ENCODE data around the gene CDS1.
"Not testable (repeated sequence)": the region's sequence is repeated elsewhere in the genome, so short reads cannot be mapped to it uniquely, and the experiment has no call there.

The CDS1 gene

DNA sequence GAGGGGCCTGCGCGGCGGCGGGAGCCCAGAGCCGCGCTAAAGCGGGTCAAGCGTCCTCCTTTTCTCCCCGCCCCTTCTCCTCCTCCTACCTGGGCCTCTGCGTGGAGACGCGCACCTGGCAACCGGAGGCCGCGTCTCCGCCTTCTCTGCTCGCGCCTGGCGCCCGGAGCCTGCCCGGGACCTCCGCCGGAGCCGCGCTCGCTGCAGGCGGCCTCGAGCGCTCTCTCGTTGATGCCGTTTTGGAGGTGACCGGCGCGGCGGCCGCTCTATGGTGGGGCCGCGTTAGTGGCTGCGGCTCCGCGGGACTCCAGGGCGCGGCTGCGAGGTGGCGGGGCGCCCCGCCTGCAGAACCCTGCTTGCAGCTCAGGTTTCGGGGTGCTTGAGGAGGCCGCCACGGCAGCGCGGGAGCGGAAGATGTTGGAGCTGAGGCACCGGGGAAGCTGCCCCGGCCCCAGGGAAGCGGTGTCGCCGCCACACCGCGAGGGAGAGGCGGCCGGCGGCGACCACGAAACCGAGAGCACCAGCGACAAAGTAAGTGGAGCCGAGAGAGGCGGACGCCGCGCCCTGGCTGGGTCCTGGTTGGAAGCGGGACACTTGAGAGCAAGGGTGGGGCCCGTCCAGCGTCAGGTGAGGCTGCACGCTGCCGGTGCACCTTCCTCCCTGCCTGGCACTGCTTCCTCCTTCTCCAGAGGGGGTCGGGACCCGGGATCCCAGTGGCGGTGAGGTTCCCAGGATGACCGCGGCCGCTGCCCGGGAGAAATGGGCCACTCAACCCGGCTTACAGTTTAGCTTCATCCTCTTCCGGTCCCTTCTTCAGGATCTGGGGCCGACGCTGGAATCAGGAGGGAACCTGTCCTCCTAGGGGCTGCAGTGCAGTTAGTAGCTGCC lies at the start of gene CDS1:
Gene CDS1 (plus strand): TSS at position 140 of the 888 bp plus-strand sequence. CDS start 275 bp downstream, at position 415.
- peak; percentile 79 for DNase-seq

DNA sequence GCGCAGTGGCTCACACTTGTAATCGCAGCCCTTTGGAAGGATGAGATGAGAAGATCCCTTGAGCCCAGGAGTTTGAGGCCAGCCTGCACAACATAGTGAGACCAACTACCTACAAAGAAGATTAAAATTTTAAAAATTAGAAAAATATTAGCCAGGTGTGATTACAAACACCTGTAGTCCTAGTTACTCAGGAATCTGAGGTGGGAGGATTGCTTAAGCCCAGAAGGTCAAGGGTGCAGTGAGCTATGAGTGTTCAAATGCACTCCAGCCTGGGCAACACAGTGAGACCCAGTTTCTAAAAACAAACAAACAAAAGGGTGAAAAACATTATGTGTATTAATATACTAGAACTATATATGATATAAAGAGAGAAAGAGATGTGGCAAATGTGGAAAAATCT lies 47.0 kb upstream of the CDS1 start:
- no peak for DNase-seq

DNA sequence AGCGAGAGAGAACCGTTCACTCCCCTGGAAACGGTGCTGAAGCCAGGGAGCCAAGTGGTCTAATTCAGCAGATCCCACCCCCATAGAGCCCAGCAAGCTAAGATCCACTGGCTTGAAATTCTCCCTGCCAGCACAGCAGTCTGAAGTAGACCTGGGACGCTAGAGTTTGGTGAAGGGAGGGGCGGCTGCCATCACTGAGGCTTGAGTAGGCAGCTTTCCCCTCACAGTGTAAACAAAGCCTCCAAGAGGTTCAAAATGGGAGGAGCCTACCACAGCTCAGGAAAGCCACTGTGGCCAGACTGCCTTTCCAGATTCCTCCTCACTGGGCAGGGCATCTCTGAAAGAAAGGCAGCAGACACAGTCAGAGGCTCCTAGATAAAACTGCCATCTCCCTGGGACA lies 37.8 kb upstream of the CDS1 start:
- DNase-seq = no peak

DNA sequence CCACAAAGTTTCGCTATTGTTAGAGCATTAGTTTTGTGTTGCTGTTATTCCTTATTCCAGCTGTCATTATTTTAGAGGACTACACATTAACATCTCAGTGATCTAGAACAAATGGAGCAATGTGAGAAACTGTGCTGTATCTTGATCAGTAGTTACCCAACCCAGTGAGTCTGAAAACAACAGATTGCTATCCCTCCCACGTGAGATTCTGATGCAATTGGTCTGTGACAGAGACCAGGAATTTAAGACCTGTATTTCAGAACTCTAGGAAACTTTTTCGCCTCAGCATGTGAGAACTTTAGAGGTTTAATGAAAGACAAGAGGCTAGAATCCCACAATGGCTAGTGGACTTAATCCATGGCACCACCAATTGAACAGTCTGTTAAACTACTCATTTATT lies 35.7 kb upstream of the CDS1 start:
- no peak for DNase-seq

DNA sequence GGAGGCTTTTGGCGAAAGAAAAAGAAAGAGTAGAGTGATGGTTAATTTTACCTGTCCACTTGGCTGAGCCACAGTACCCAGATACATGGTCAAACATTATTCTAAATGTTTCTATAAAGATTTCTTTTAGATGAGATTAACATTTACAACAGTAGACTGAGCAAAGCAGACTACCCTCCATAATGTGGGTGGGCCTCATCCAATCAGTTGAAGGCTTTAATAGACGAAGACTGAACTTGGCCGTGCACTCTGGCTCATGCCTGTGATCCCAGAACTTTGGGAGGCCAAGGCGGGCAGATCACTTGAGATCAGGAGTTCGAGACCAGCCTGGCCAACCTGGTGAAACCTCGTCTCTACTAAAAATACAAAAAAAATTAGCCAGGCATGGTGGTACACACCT lies 33.7 kb upstream of the CDS1 start:
- DNase-seq = not testable (repeated sequence)

DNA sequence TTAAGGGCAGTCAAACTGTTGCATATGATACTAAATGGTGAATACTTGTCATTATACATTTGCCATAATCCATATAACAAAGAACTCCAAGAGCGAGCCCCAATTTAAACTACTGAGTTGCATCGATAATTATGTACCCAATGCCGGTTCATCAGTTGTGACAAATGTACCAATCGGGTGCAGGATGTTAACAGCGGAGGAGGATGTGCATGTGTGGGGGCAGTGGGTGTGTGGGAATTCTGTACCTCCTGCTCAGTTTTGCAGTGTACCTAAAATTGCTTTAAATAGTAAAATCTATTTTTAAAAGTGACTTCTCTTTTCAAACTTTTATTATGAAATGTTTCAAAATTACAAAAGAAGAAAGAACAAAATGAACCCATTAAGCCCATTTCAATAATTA lies 20.8 kb upstream of the CDS1 start:
- DNase-seq = no peak

DNA sequence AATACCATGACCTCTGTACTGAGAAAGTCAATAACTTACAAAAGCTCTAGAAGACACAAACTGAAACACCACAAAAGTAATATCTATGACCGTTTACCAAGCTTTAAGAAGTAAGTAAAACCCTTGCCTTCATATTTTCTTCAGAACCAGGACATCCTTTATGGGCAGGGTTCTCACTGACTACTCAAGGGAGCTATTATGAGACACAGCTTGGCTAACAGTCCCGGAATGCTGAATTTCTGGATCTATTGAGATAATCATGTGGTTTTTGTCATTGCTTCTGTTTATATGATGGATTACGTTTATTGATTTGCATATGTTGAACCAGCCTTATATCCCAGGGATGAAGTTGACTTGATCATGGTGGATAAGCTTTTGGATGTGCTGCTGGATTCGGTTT lies 19.9 kb upstream of the CDS1 start:
- no peak for DNase-seq

DNA sequence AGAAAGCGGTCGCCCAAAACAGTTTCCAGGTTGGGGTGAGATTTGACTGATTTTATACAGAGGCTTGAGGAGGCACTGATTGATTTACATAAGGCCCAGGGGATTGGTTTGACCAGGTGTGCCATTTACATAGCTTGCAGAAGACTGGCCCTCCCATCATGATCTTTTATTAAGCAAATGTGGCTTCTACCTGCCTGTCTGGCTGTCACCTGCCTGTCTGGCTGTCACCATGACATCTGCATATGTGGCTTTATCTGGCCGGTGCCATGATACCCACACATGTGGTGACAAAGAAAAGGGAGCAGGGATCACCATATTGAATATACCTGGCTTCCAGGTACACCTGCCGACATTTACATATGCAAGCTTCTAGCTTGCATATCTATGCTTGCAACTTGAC lies 17.0 kb upstream of the CDS1 start:
- no peak for DNase-seq

DNA sequence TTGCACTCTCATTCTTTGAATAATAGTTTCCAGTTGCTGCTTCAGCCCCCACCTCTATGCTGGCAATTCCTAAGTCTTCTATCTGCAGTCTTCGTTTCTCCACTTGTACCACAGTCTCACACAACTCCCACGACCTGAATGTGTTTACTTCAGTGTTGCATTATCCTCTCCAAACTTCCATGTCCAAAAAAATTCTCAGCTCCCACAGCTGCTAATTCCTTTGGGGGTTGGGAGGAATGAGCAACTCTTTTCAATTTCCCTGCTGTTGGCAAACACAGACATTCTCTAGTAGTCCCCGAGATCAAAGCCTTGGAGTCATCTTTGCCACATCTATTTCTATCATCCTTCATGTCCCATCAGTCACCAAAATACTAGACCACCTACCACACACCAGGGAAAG lies 14.4 kb upstream of the CDS1 start:
- no peak for DNase-seq

DNA sequence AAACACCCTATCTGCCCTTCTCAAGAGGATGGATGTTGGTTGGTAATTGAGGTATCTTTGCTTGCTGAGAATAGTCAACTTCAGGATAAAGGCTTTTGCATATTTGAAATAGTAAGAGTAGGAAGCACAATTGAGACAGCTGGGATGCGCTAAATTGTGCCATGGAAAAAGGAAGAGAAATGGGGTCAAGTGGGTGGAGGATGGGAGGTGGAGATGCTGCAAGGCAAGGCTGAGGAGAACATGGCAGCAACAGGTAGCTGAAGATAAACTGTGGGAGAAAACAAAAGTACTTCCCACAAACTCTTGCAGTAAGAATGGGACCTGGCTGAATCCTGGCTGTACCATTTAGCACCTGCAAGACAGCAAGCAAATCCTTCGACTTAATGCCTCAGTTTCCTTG lies 13.9 kb upstream of the CDS1 start:
- no peak for DNase-seq

DNA sequence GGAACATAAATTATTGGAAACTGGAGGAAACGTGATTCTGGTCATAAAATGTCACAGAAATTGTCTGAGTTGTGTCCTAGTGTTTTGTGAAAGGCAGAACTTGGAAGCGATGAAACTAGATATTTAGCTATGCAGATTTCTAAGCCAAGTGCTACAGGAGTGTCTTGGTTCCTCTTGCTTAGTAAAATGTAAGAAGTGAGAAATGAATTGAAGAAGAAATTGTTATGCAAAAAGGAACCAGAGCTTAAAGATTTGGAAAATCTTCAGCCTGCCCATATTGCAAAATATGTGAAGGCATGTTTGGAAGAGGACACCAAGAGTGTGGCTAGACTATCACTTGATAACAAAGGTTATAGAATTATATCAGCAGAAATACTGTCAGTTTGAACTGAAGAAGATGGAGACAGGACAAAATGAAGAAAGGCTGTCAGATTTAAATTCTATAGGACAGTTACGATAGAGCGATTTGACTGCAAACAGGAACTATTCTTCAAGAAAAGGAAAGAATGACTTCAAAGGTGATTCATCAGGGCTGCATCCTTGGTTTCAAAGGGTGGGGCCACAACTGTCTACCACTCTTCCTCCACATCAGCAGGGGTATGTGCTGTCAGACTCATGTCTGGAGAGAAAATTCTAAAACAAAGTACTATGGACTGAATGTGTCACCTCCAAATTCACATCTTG lies 9.4 kb upstream of the CDS1 start:
- DNase-seq = peak; percentile 61

DNA sequence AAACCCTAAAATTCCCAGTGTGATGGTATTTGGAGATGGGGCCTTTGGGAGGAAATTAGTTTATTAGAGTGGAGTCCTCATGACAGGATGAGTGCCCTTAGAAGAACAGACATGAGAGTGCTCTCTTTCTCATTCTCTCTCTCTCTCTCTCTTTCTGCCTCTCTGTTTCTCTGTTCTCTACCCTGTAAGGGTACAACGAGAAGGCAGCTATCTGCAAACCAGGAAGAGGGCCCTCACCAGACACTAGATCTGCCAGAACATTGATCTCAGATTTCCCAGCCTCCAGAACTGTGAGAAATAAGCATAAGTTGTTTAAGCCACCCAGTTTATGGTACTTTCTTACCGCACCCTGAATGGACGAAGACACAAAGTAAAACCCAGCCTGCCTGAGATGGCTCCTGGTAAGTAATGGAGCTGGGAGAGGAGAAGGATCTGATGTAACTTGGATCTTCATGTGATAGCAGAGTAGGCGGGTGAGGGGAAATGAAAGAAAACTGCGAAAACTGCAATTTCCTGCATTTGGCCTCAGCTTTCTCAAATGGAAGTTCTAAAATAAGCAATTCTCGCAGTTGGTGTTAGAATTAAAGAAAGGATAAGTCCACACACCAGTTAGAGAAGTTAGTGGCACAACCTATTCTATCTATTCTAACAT lies 8.7 kb upstream of the CDS1 start:
- DNase-seq = no peak

DNA sequence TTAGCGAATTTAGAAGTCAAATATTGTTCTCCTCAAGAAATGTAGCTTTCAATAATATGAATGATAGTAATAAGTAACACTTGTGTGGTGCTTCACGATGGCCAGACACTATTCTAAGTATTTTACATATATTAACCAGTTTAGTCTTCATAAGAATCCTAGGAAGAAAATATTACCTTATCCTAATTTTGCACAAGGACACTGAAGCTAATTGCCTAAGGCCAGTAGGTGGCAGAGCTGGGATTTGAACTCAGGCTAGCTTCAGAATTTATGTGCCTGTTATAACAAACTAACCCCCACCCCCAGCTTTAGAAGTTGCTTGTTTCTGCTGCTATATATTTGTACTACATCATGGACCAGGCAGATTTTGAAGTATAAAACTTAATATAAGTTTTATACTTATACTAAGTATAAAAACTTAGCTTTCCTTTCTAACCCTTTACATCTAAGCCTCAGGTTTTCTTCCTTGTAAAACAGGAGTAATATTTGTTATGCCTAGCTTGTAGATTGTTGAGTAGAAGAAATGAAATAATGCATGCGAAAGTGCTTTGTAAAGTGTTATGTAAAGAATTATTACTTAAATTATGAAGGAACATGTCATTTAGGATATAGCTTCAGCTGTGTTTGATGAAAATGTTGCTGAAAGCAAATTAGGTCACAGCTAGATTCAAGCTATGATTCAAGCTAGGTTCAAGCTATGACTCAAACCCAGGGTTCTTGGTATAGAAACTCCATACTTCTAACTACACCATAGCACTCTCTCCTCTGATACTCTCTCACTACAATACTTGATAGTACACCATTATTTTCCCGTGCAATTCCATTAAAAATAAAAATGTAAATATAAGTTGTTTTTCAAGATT lies 4.2 kb upstream of the CDS1 start:
- no peak for DNase-seq

DNA sequence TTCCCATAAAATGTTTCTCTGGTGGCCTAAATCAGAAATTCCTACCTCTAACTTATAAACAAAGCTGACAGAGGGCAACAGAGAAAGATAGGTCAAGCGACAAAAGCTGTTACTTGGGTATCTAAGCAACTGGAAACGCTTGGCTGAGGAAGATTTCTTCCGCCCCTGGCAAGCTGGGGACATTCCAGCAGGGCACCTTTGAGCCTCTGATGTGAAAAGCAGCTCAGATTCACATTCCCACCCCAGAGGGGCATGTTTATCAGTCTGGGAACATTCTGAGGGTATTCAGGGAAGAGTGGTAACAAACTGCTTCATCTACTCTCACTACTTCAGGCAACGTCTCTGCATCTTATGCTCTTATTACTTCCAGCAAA lies 3.5 kb upstream of the CDS1 start:
- DNase-seq = peak; percentile 72

DNA sequence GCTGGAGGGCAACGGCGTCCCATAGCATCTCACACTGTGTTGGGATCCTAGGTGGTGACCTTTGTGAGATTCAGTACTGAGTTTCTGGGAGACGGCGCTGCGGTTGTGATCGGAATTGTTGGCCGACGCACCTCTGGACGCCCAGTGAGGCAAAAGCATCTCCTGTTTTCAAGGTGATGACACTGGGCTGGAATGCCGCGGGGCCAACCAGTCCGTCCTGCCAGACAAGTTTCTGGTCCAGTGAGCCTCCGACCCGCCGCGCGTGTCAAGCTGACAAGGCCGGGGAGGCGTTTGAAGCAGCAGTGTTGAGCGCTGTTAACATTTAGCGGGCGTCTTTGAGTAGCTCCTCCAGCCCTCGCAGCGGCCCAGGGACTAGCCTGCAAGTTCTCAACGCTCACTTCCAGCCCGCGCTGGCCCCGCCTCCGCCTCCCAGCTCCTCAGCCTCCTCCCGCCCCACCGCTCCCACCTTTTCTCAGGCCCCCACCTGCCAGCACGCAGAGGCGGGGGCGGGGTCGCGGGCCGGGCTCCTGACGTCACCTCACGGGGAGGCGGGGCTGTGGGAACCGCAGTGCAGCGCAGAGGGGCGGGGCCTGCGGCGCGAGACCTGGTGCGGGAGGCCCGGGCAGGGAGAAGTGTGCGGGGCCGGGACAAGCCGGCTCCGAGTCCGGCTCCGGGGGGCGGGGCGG lies 482 bp upstream of the CDS1 start:
- peak; percentile 99 for DNase-seq

DNA sequence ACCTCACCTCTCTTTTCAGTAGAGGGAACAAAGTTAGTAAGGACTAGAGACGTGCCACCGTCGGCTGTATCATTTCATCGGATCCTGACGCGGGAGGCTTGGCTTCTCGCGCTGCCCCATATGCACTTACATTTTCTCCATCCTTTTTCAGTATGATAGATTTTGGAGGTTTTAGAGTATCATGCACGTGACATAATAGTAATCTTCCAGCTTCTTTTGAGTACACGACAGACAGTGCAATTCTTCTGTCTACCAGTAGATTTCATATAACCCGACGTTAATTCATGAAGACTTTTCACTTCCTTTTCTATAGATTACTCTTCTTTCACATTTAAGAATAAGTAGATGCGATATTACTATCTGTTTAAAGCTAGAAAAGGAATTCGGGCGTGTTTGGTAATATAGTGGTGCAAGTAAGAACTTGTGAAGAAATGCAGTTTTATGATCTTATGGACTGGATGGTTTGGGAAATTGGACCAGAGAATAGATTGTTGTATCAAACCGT lies 1.0 kb downstream of the CDS1 start:
- DNase-seq = no peak

DNA sequence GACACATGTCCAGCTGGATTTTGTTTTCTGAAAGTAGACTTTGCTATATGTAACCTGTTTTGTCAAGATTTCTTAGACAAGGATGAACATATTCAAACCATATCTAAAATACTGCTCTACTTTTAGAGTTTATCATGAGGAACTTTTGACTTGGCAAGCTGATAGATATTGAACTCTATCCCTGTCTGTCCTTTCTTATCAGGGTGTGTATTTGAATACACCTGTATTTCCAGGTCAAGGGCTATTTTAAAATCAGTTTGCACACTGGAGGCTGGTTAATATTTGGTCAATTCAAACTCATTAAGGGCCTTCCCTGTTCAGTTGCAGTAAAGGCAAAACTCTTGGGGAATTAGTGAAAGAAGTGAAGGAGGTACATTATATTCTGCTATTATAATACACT lies 2.3 kb downstream of the CDS1 start:
- no peak for DNase-seq

DNA sequence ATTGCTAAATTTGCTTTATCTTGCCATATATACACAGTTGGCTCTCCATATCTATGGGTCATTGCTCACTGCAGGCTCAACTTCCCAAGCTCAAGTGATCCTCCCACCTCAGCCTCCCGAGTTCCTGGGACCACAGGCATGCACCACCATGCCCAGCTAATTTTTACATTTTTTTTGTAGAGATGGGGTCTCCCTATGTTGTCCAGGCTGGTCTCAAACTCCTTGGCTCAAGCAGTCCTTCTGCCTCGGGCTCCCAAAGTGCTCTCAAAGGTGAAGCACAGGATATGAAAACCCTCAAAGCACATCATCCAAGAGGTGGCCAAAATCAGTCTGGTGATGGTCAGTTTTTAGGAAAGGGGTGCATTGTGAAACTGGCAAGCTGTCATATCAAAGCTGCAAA lies 11.8 kb downstream of the CDS1 start:
- DNase-seq = no peak

DNA sequence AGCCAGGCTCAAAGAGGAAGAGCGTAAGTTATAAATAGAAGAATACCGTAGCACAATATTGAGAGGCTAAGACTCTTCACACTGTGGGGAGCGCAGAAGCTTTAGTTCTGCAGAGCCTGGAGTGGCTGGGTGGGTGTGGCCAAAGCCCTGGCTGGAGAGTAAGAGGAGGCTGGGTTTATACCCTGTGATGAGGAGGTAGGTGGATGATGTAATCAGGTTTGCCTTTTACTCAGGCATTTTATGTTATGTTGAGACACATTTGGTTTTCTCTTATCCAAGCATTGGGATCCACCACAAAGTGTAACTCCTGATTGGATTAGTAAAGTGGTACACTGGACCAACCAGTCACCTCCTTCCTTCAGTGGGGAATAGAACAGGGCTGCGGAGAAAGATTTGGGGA lies 13.9 kb downstream of the CDS1 start:
- peak; percentile 79 for DNase-seq

DNA sequence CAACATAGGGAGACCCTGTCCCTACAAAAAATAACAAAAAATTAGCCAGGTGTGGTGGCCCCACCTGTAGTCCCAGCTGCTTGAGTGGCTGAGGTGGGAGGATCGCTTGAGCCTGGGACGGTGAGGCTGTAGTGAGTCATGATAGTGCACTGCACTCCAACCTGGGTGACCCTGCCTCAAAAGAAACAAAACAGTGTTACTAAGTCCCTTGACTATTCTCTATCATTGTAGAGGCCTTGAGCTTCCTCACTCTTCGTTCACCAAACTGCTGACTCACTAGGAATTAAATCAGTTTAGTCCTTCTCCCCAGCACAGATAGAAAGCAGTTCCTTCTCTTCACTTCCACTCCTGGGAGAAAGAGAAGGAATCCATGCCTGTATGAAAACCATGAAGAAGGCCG lies 14.5 kb downstream of the CDS1 start:
- DNase-seq = peak; percentile 86

DNA sequence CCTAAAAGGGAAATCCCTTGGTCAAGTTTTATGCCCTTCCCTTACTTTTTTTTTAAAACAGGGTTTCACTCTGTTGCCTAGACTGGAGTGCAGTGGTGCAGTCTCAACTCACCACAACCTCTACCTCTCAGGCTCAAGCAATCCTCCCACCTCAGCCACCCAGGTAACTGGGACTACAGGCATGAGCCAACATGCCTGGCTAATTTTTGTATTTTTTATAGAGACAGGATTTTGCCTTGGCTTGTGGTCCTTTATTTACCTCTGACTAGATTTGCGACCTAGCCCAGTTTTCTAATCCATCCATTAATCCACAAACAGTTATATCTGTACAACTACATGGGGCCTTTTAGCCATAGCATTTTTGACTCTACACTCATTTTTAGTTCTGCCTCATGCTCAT lies 23.7 kb downstream of the CDS1 start:
- DNase-seq = no peak

DNA sequence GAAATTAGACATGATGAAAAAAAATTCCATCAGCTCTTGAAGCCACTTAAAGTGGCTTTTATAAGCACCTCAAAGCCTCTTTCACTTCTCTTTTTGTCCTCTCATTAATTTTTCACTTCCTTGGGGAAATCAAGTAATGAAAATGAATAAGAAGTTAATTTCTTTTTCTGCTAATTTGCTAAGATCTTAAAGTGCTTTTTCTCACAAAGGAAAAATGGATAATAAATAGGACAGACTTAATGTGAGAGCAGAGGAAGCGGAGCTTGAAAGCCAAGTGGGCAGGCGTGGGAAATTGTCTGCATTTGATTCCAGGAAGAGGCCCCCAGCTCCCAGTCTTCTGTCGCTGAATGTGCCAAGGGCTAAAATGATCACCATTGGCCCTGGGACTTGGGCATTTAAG lies 28.6 kb downstream of the CDS1 start:
- no peak for DNase-seq
